Measurements from ENCODE around the gene SLC16A10.
"Not testable (repeated sequence)": the region's sequence is repeated elsewhere in the genome, so short reads cannot be mapped to it uniquely, and the experiment has no call there.

The SLC16A10 gene

GRCh38 chr6:111087871-111088667 lies 766 bp downstream of the SLC16A10 start:
- DNase-seq (ENCODE audit: low read depth): no peak

GRCh38 chr6:111088668-111089003 lies 1.3 kb downstream of the SLC16A10 start:
- no peak for DNase-seq (ENCODE audit: low read depth)

GRCh38 chr6:111090766-111091165 lies 3.5 kb downstream of the SLC16A10 start:
- DNase-seq (ENCODE audit: low read depth): no peak

DNA sequence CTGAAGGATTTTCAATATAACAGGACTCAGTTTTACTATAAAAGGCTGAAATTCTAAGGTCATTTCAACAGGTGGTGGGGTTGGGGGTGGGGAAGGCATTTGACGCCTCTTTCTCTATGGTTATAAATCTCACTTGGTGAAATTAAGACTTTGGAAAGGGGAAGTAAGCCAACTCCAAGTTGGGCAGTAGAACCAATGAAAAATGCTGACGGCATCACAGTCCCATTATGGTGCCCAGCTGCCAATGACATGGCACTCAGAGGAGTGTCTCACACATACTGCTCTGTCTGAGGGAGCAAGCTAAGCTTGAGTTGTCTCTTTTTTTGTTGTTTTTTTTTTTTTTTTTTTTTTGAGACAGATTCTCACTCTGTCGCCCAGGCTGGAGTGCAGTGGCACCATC lies 4.7 kb downstream of the SLC16A10 start:
- DNase-seq (ENCODE audit: low read depth): no peak

DNA sequence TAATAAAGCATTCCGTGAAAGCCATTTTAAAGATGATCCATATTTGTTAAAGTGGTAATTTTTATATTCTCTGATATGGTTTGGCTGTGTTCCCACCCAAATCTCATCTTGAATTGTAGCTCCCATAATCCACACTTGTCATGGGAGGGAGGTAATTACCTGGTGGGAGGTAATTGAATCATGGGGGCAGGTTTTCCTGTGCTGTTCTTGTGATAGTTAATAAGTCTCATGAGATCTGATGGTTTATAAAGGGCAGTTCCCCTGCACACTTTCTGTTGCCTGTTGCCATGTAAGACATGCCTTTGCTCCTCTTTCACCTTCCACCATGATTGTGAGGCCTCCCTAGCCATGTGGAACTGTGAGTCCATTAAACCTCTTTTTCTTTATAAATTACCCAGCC lies 8.2 kb downstream of the SLC16A10 start:
- not testable (repeated sequence) for DNase-seq (ENCODE audit: low read depth)

- DNase-seq (ENCODE audit: low read depth): no peak
Measured at GRCh38 chr6:111096246-111096645, 8.9 kb downstream of the SLC16A10 start.

DNA sequence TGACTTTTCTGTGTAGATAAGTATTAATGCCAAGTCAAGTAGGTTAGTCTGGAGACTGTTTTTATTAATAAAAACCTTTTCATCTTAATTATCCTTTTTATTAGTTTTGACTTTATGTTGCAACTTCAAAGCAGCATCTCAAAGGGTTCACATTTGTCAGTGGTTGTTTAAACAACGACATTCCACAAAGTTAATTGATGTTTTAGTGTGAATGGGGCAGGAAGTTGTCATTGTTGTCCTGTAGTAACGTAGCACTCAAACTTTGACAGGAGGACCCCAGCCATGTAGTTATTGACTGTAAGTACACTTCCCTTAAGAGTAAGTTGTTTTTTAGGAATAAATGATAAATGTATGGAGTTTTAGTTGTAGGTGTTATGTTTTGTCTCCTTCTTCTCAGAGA lies 11.3 kb downstream of the SLC16A10 start:
- no peak for DNase-seq (ENCODE audit: low read depth)

DNA sequence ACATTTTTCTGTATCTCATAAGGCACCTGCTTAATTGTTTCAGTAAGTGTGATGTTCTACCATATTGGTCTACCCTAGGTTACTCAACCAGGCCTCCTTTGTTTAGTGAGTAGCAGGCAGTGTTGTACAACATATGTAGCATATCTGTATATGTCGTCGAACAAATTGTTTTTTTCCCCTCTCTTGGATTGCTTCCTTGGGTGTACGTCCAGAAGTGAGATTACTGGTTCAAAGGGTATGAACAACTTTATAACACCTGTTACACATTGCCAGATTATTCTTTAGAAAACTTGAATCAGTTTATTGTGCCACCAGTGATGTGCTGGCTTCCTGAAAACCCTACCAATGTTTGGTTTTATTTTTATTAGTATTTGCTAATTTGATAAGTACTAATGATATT lies 14.7 kb downstream of the SLC16A10 start:
- no peak for DNase-seq (ENCODE audit: low read depth)

DNA sequence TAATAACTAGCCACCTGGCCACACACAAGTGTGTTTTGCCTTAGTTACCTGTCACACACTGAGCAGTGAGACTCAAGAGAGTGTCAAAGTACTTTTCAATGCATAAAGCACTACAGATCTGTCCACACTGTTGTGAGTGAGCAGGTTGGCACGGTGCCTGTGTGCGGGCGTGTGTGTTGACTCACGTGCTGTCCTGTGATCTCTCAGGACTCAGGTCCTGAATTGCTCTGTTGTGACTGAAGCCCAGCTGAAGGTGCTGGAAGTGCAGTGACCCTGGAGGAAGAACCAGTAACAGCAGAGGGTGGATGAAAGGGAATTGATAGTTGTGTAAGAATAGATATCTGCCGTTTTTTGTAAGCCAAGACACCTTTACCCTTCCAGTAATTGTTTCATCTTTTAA lies 18.3 kb downstream of the SLC16A10 start:
- DNase-seq (ENCODE audit: low read depth): no peak

DNA sequence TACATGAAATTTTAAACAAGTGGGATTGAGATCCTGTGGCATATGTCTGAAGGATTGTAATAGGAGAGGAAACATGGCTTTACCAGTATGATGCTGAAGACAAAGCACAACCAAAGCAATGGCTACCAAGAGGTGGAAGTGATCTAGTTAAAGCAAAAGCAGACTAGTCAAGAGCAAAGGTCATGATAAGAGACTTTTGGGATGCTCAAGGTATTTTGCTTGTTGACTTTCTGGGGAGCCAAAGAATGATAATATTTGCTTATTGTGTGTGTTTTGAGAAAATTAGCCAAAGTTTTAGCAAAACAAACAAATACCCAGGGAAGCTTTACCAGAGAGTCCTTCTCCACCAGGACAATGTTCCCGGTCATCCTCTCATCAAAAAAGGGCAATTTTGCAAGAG lies 20.3 kb downstream of the SLC16A10 start:
- no peak for DNase-seq (ENCODE audit: low read depth)

GRCh38 chr6:111110036-111110435 lies 22.7 kb downstream of the SLC16A10 start:
- DNase-seq (ENCODE audit: low read depth): no peak

GRCh38 chr6:111113336-111114086 lies 26.2 kb downstream of the SLC16A10 start:
- DNase-seq (ENCODE audit: low read depth): no peak

- no peak for DNase-seq (ENCODE audit: low read depth)
Measured at GRCh38 chr6:111114087-111114443, 26.8 kb downstream of the SLC16A10 start.

GRCh38 chr6:111114482-111114881 lies 27.2 kb downstream of the SLC16A10 start:
- no peak for DNase-seq (ENCODE audit: low read depth)

DNA sequence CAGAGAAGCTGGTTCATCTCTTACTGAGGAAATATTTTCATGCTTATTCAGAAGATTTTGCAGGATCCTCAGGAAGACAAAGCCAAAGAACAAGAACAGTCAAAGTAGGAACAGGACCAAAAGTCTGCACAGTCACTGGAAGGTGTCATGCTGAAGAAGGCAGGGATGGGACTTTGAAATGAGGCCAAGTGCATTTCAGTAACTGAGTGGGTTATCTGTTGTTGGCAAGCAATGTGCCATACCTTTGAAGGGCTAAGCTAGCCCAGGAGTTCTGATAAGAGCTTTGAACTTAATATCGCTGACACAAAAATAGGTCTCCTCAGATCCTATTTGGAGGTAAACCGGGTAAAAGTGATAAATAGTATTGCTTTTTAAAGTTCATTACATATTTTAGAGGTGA lies 31.5 kb downstream of the SLC16A10 start:
- DNase-seq (ENCODE audit: low read depth): no peak

GRCh38 chr6:111119571-111120329 lies 32.4 kb downstream of the SLC16A10 start:
- DNase-seq (ENCODE audit: low read depth): no peak

- no peak for DNase-seq (ENCODE audit: low read depth)
Measured at GRCh38 chr6:111121789-111122350, 34.6 kb downstream of the SLC16A10 start.

DNA sequence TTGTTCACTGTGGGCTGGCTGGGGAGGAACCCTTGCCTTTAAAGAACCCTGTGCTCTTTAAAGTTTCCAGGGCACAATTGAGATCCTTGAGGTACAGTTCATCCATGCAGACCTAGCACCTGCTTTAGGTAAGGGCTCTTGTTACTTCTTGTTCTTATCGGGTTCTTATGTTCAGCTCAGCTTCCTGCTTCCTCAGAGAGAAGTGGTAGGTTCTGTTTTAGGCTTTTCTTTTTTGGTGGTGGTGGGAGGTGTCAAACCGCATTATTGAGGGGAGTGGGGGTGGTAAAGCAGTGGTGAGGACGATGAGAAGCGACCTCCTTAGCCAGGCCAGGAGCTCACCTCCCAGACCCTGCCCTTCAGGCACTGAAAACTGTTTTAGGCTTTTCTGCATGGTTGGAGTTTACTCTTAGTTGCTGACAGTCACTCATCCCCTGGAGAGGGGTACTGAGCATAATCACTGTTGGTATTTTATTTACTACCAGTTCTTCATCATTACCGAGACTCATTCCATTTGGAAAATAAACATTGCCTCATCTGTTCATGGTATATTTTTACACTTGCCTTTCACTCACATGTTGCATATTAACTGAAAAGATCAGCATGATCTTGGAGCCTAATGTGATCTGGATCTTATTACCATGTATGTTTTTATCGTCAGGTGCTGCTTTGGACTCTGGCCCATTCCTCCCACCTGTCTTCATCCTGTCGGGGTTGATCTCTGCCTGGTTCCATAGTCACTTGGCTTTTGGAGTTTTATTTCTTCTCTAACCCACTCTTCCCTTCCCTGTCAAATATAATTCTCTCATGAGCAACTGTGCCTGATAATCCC lies 35.4 kb downstream of the SLC16A10 start:
- no peak for DNase-seq (ENCODE audit: low read depth)

DNA sequence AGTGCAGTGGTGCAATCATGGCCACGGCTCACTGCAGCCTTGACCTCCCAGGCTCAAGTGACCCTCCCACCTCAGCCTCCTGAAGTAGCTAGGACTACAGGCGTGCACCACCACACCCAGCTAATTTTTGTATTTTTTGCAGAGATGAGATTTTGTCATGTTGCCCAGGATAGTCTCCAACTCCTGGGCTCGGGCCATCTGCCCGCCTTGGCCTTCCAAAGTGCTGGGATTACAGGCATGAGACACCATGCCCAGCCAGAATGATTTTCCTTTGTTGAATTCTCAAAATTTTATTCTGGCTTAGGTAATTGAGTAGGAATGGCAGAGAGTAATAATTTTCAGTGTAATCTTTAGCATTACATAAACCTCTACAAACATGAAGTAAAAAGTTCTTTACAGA lies 37.1 kb downstream of the SLC16A10 start:
- no peak for DNase-seq (ENCODE audit: low read depth)

DNA sequence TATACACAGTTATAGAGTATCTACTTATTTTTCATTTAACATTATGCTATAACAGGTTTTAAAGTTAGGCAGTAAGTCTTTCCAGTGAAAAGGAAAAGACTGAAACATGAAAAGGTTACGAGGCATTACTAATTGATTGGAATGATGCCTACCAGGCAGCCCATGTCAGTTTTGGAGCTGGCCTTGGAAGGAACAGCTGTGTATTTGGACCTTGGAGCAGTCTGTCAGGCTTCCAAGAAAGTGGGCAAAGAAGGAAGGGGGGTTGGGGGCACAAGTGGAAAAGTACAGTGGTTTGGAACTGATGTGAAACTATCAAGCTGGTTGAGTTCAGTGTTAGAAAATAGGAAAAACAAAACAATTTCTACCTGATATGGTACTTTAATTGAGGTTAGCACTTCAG lies 41.7 kb downstream of the SLC16A10 start:
- DNase-seq (ENCODE audit: low read depth): no peak

- not testable (repeated sequence) for DNase-seq (ENCODE audit: low read depth)
Measured at GRCh38 chr6:111131018-111131417, 43.7 kb downstream of the SLC16A10 start.

GRCh38 chr6:111132669-111133068 lies 45.4 kb downstream of the SLC16A10 start:
- DNase-seq (ENCODE audit: low read depth): not testable (repeated sequence)

Measured in fibroblast of gingiva (primary cell).